GM20000 (cell line): ENCODE results near the gene TXNL1.

Source experiments
- DNase-seq: peaks from one replicate; pipeline ENCODE4 v3.0.0; 2012; ENCODE audit warnings: low spot score
- CTCF ChIP-seq: IDR thresholded peaks from 2 replicates; pipeline ENCODE4 v1.5.1; 2012; ENCODE audit warnings: mild to moderate bottlenecking, control low read depth; ENCODE audit errors: extremely low read depth, missing control alignments

Gene TXNL1

DNA sequence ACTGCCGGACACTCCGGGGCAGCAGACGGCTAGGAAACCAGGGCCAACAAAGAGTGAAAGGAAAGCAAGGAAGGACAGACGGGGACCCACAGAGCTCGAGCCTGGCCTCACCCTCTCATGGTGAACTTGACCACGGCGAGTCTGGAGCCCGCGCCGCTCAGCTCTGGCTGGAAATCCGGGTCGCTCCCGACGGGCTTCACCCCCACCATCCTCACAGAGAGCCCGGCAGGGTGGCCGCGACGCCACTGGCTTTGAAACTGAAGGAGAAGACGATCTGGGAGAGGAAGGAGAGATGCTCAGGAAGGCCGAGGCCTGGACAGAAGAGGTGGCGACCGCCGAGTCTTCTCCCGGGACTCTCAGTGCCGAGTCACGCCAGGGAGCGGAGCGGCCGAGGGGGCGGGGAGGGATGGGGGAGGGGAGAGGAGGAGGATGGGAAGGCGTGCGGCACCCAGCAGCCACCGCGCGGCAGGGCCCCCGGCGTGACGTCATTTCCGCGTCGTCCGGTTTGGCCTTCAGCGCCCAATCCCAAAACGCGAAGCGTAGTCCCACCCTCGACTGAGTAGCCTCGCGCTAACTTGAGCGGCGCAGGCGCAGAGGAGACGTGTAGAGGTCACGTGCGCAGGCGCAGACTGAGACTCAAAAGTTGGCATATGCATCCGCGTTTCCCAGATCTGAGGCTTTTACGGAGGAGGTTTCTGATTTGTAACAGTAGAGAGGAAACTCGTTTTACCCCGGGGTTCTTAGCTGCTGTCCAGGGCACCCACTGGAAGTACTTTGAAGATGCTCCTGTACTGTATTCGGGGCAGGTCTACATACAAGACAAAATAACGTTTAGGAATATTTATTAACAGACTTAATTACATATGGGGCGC, at the start of gene TXNL1:
TXNL1 (minus strand) TSS at position 361 of the 872 bp plus-strand sequence; CDS start at position 209, 152 bp downstream.
- peak; percentile 92 for DNase-seq
- TF ChIP-seq CTCF: no peak

- no peak for DNase-seq
- no peak for TF ChIP-seq CTCF
Observed at GRCh38 chr18:56684277-56684676, 45.9 kb upstream of the TXNL1 start.

- TF ChIP-seq CTCF: no peak
- no peak for DNase-seq
Observed at GRCh38 chr18:56678836-56679565, 40.6 kb upstream of the TXNL1 start.

DNA sequence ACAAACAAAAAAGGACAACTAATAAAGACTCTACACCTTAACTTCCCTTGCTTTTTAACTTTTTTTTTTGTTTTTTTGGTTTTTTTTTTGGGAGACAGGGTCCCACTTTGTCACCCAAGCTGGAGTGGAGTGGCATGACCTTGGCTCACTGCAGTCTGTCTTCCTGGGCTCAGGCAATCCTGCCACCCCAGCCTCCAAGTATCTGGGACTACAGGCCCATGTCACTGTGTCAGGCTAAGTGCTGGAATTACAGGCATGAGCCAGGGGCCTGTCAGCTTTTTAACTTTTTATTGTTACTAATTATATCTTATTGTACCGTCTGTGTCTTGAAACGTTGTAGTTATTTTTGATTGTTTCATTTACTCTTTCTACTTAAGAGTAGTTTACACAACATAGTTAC, 38.2 kb upstream of the TXNL1 start:
- no peak for TF ChIP-seq CTCF
- DNase-seq: no peak

DNA sequence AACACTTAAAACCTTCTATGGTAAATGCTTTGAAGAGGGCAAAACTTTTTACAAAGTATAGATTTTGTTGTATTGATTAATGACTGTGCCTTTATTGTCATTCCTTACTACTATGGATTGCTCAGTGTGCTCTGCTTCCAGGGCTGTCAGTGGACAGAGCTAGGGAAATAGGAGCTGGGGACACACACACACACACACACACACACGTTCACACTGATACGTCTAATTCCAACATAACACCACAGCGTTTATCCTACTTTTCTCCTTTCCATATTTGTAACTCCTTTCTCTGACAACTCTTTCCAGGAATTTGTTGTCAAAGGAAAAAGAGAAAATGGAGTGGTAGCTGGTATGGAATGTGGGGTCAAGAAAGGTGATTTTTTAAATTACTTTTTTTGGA, 34.6 kb upstream of the TXNL1 start:
- no peak for TF ChIP-seq CTCF
- no peak for DNase-seq

DNA sequence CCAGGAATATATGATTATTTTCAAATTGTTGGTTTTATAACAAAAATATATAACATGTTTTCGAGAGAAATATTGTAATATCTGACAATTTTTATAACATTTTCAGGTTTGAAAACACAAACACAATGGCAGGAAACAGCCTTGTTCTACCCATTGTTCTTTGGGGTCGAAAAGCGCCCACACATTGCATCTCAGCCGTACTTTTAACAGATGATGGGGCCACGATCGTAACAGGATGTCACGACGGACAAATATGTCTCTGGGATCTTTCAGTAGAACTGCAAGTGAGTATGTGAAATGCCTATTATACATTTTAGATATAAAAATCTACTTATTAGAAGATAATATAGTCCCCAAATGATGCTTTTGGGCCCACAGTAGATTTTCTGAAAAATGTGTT, 34.0 kb upstream of the TXNL1 start:
- DNase-seq: no peak
- TF ChIP-seq CTCF: no peak

GRCh38 chr18:56662902-56663301, 24.5 kb upstream of the TXNL1 start:
- TF ChIP-seq CTCF: no peak
- no peak for DNase-seq
